ENCODE measurements around the gene ANXA8L1. TPM values are rescaled to one million over a fixed set of nuclear protein-coding genes. Genes with fewer than 3 reads are reported as not detected.
"Not testable (repeated sequence)": the region's sequence is repeated elsewhere in the genome, so short reads cannot be mapped to it uniquely, and the experiment has no call there.

Gene ANXA8L1, protein sequence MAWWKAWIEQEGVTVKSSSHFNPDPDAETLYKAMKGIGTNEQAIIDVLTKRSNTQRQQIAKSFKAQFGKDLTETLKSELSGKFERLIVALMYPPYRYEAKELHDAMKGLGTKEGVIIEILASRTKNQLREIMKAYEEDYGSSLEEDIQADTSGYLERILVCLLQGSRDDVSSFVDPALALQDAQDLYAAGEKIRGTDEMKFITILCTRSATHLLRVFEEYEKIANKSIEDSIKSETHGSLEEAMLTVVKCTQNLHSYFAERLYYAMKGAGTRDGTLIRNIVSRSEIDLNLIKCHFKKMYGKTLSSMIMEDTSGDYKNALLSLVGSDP
- total RNA-seq (2014; rRNA removed; shearing (Covaris generic)) = 53.2 and 63.8 TPM in 2 replicates

GRCh38 chr10:46375406-46375805, at the start of gene ANXA8L1:
ANXA8L1 (plus strand) TSS chr10:46375776; CDS start chr10:46375852, 76 bp downstream.
- DNase-seq (ENCODE audit: low spot score) = not testable (repeated sequence)

- DNase-seq (ENCODE audit: low spot score) = peak; percentile 48
Observed at GRCh38 chr10:46326066-46326465, 49.5 kb upstream of the ANXA8L1 start.

- DNase-seq (ENCODE audit: low spot score) = no peak
Observed at GRCh38 chr10:46326971-46327370, 48.6 kb upstream of the ANXA8L1 start.

- no peak for DNase-seq (ENCODE audit: low spot score)
Observed at GRCh38 chr10:46327685-46328084, 47.9 kb upstream of the ANXA8L1 start.

DNA sequence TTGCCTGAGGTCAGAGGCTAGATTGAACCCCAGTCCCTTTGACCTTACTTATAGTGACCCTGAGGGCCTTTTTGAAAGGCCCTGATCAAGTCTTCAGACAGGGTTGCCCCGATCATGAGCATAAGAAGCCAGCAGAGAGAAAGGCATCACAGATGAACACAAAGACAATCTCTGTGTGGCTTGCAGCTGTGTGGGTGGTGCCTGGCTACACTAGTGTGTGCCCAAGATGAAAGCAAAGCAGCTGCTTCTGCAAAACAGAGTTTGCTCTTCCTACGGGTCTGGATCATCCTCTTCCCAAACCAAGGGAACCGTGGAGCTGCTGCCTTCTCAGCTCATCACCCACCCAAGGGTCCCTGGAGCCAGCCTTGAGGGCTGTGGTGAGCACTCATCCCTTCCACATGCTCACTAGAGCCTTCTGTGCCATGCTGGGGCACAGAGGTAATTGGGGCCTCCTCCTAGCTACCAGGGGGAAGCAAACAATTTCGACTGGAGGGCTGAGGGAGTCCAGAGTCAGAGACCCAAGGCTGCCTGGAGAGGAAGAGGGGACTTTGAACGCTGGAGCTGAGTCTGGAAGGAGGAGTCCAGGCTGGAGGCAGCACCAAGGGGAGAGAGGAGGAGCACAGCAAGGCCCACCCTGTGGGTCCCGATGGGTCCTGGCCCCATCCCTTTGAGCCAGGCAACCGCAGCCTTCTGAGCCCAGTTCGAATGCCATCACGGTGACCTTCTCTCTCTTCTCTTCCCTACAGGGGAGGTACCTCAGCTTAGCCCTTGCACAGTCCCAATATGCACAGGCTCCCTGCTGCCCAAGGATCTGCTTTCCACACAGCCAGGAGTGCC, 46.5 kb upstream of the ANXA8L1 start:
- DNase-seq (ENCODE audit: low spot score) = no peak

GRCh38 chr10:46329690-46330016, 45.9 kb upstream of the ANXA8L1 start:
- no peak for DNase-seq (ENCODE audit: low spot score)

GRCh38 chr10:46330894-46331293, 44.7 kb upstream of the ANXA8L1 start:
- no peak for DNase-seq (ENCODE audit: low spot score)

- DNase-seq (ENCODE audit: low spot score) = peak; percentile 37
Observed at GRCh38 chr10:46365484-46365883, 10.1 kb upstream of the ANXA8L1 start.

- DNase-seq (ENCODE audit: low spot score) = not testable (repeated sequence)
Observed at GRCh38 chr10:46367209-46367608, 8.4 kb upstream of the ANXA8L1 start.

- DNase-seq (ENCODE audit: low spot score) = not testable (repeated sequence)
Observed at GRCh38 chr10:46367666-46368240, 7.8 kb upstream of the ANXA8L1 start.

- DNase-seq (ENCODE audit: low spot score) = not testable (repeated sequence)
Observed at GRCh38 chr10:46368956-46369355, 6.6 kb upstream of the ANXA8L1 start.

GRCh38 chr10:46374410-46374809, 1.2 kb upstream of the ANXA8L1 start:
- not testable (repeated sequence) for DNase-seq (ENCODE audit: low spot score)

GRCh38 chr10:46377022-46377421, 1.4 kb downstream of the ANXA8L1 start:
- DNase-seq (ENCODE audit: low spot score) = not testable (repeated sequence)

- DNase-seq (ENCODE audit: low spot score) = not testable (repeated sequence)
Observed at GRCh38 chr10:46377651-46378050, 2.1 kb downstream of the ANXA8L1 start.

DNA sequence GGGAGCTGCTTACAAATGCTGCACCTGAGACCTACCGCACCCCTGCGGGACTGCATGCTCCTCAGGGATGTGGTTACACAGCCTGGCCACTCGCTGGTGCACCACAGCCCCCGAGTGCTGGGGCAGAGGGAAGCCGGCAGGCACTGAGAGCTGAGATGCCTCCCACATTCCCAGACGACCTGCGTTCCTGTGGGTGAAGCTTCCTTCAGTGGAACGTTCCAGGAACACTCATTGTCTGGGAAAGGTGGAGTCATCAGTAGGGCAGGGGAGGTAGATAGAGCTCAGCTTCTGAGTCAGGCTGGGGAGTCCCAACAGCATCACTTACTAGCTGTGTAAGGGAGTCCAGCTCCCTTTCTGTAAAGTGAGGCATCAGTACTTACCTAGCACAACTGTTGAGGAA, 2.5 kb downstream of the ANXA8L1 start:
- not testable (repeated sequence) for DNase-seq (ENCODE audit: low spot score)

DNA sequence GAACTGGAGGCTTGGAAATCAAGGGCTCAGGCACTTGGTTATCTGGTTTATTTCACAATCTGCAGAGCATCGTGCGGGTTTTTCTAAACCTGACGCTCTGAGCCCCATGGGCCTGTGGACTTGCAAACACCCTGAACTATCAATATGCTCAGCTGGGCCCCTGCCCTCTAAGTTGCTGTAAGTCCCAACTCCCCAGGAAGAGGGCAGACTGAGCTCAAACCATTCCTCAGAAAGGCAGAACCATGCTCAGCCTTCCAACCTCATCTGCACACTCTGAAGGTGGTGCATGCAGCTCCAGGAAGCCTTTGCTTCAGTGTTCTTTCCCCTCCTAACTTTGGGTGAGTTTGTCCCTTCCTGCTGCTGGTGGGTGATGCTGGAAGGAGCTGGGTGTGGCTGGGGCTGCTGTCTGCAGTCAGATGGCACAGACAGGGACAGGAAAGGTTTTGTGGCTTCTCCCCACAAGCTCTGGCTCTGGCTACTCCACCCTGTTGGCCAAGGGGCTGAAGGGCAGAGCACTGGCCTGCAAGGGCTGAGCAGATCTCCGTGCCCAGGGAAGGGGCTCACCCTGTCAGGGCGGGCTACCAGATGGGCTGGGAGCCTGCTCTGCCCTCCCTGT, 3.8 kb downstream of the ANXA8L1 start:
- not testable (repeated sequence) for DNase-seq (ENCODE audit: low spot score)

DNA sequence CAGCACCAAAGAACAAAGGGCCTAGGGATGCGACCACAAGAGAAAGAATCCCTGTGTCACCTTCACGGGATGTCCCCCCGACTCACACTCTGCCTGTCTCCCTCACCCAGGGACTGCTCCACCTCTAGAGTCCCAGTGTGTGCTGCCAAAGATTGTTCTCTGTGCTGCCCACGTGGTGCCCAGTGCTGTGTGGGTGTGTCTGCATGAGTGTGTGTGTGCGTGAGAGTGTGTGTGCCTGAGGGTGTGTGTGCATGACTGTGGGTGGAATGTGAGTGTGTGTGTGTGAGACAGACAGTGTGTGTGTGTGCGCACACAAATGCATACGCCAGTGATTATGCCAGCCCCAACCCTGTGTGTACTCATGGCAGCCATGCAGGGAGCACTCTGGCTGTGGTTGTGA, 10.3 kb downstream of the ANXA8L1 start:
- not testable (repeated sequence) for DNase-seq (ENCODE audit: low spot score)

- DNase-seq (ENCODE audit: low spot score) = not testable (repeated sequence)
Observed at GRCh38 chr10:46386694-46387093, 11.1 kb downstream of the ANXA8L1 start.

GRCh38 chr10:46387309-46387902, 11.8 kb downstream of the ANXA8L1 start:
- not testable (repeated sequence) for DNase-seq (ENCODE audit: low spot score)

DNA sequence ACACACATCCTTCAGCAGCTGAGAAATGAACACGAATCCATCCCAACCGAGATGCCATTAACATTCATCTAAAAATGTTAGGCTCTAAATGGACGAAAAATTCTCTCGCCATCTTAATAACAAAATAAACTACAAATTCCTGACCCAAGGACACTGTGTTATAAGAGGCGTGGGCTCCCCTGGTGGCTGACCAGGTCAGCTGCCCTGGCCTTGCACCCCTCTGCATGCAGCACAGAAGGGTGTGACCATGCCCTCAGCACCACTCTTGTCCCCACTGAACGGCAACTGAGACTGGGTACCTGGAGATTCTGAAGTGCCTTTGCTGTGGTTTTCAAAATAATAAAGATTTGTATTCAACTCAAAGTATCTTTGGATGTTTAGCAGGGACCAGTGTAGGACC, 15.8 kb downstream of the ANXA8L1 start:
- not testable (repeated sequence) for DNase-seq (ENCODE audit: low spot score)

- DNase-seq (ENCODE audit: low spot score) = peak; percentile 81
Observed at GRCh38 chr10:46396441-46397279, 21.1 kb downstream of the ANXA8L1 start.

All from A172 (cell line).